HG02610 (cell line): ENCODE data around the gene EEF1G.
A peak's percentile ranks its signal among the peaks of the same experiment; 100 is the strongest.
"Not testable (repeated sequence)": the region's sequence is repeated elsewhere in the genome, so short reads cannot be mapped to it uniquely, and the experiment has no call there.

Source experiments
- ATAC-seq: cut with Tn5 transposase; IDR thresholded peaks from one replicate; pipeline ENCODE4 v1.9.1; 2021; ENCODE audit warnings: mild to moderate bottlenecking, moderate library complexity; ENCODE audit not compliant: unreplicated experiment

Gene EEF1G

GRCh38 chr11:62573592-62574362, at the start of gene EEF1G:
EEF1G (minus strand) TSS chr11:62573891; CDS start chr11:62573842, 49 bp downstream.
- peak; percentile 84 for ATAC-seq

GRCh38 chr11:62622476-62623089, 48.9 kb upstream of the EEF1G start:
- ATAC-seq = no peak

- peak; percentile 93 for ATAC-seq
Measured at GRCh38 chr11:62621567-62622470, 48.1 kb upstream of the EEF1G start, which contains the start of gene B3GAT3. B3GAT3 (minus strand) TSS chr11:62621986; CDS start chr11:62621947, 39 bp downstream.

GRCh38 chr11:62621027-62621566, 47.4 kb upstream of the EEF1G start:
- ATAC-seq = no peak

GRCh38 chr11:62616957-62617356, 43.3 kb upstream of the EEF1G start:
- ATAC-seq = not testable (repeated sequence)

GRCh38 chr11:62615521-62615920, 41.8 kb upstream of the EEF1G start:
- no peak for ATAC-seq

- no peak for ATAC-seq
Measured at GRCh38 chr11:62614275-62614674, 40.6 kb upstream of the EEF1G start.

- ATAC-seq = no peak
Measured at GRCh38 chr11:62613291-62613778, 39.6 kb upstream of the EEF1G start.

- peak; percentile 74 for ATAC-seq
Measured at GRCh38 chr11:62612366-62613290, 38.9 kb upstream of the EEF1G start, which contains the start of the genes EML3 and ROM1. EML3 (minus strand) TSS chr11:62612775; CDS start chr11:62612457, 318 bp downstream. ROM1 (plus strand) TSS chr11:62613257; CDS start chr11:62613282, 25 bp downstream.

GRCh38 chr11:62611705-62612365, 38.1 kb upstream of the EEF1G start:
- ATAC-seq = peak; percentile 22

- ATAC-seq = no peak
Measured at GRCh38 chr11:62610814-62611704, 37.4 kb upstream of the EEF1G start.

- no peak for ATAC-seq
Measured at GRCh38 chr11:62610403-62610802, 36.7 kb upstream of the EEF1G start.

- ATAC-seq = no peak
Measured at GRCh38 chr11:62608776-62609175, 35.1 kb upstream of the EEF1G start.

GRCh38 chr11:62607714-62608113, 34.0 kb upstream of the EEF1G start:
- no peak for ATAC-seq

GRCh38 chr11:62605902-62606301, 32.2 kb upstream of the EEF1G start:
- ATAC-seq = no peak

GRCh38 chr11:62605467-62605866, 31.8 kb upstream of the EEF1G start:
- no peak for ATAC-seq

GRCh38 chr11:62604460-62605120, 30.9 kb upstream of the EEF1G start:
- no peak for ATAC-seq
